ENCODE data around the gene PSMA3. TPM values are rescaled to one million over a fixed set of nuclear protein-coding genes. Genes with fewer than 3 reads are reported as not detected.

PSMA3 gene
- polyA plus RNA-seq, 3 donors, result 59.9 to 170 (median 147) TPM

DNA sequence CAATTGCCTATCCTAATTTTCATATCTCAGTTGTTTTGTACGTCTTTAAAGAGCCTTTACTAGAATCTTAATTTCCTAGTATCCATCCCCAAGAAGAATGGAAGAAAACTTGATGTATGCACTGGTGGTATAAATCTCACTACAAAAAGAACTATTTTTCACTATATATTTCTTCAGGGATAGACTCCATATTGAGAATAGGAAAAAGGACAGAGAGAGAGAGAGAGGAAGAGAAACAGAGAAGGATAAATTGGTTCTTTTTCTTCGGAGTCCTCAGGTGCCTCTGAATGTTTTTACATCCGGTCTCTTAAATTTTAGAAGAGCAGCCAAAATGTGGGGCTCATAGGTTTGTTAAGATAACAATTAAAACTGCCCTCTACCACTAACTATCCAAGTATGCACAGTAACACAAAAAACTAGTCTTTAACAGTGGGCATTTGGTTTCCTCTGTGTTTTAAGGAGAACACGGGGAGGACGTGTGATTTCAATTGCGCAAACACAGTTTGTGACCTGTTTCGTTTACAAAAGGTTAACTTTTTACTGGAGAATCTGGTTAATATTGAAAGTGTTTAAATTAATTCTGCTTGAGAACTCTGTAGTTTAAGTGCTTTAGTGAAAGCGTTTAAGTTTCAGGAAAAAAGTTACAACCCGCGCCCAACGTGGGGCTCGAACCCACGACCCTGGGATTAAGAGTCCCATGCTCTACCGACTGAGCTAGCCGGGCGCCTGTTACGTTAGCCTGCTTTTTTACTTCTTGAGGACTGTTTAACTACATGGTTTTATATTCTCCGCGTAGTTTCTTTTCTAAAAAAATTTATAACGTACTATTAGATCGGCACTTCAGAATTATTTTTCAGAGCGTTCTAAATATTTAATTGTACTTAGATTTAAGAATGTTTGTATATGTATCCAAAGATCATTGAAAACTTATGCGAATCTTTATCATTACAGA, 5.1 kb upstream of the PSMA3 start:
- WGBS (ENCODE audit: insufficient coverage), result 2% methylated on average over 4 of the region's 23 CpGs
- intact Hi-C loops (cut with micrococcal nuclease), result loop anchor here (5.0 to 10.0 kb wide), 4 partner anchors 37 to 185 kb away; partner anchors contain the start of genes ACTR10 (in 1 of the 2), ARID4A (in 1 of the 2), KIAA0586 (in 1 of the 2) and TIMM9 (in 1 of the 2)
- Histone ChIP-seq H3K9ac (ENCODE audit: insufficient read depth, low read length, poor library complexity, severe bottlenecking) (peak overlapping the region; percentile 54), H2AFZ (ENCODE audit: insufficient read depth, low read depth, low read length, poor library complexity, severe bottlenecking) (peak overlapping the region; percentile 82), H3K4me1 (ENCODE audit: control insufficient read depth in 1 of 2, insufficient read depth in 2 of 2, low read length in 2 of 2) (peaks cover 5 to 24% of the 10 kb centered on the region in 2 donors), H3K36me3 (replicated peaks in 1 of 2; ENCODE audit: control insufficient read depth in 1 of 2, insufficient read depth in 2 of 2, low read length in 2 of 2) (peaks cover 0 to 6% of the 10 kb centered on the region in 2 donors), H3K4me2 (replicated peaks; ENCODE audit: extremely low read depth, low read length, poor library complexity, severe bottlenecking) (peak overlapping the region; percentile 82), H3K4me3 (replicated peaks in 1 of 3; ENCODE audit: low read depth in 2 of 3, low read length in 3 of 3) (peak overlapping the region; percentile 72 to 99 (median 87)), H3K79me2 (ENCODE audit: insufficient read depth, low read length) (no peaks in the 10 kb centered on the region), H3K27ac (ENCODE audit: low read depth in 1 of 2, low read length in 2 of 2) (peak overlapping the region in 1 of 2 donors; percentile 56), H4K20me1 (ENCODE audit: insufficient read depth, low read length) (no peaks in the 10 kb centered on the region), H3K9me3 (replicated peaks in 1 of 2; ENCODE audit: control insufficient read depth in 1 of 2, insufficient read depth in 1 of 2, low read length in 2 of 2) (no peaks in the 10 kb centered on the region), H3K27me3 (ENCODE audit: control insufficient read depth in 2 of 2, insufficient read depth in 2 of 2, low read length in 2 of 2) (no peaks in the 10 kb centered on the region)
- TF ChIP-seq, protein P1, sequence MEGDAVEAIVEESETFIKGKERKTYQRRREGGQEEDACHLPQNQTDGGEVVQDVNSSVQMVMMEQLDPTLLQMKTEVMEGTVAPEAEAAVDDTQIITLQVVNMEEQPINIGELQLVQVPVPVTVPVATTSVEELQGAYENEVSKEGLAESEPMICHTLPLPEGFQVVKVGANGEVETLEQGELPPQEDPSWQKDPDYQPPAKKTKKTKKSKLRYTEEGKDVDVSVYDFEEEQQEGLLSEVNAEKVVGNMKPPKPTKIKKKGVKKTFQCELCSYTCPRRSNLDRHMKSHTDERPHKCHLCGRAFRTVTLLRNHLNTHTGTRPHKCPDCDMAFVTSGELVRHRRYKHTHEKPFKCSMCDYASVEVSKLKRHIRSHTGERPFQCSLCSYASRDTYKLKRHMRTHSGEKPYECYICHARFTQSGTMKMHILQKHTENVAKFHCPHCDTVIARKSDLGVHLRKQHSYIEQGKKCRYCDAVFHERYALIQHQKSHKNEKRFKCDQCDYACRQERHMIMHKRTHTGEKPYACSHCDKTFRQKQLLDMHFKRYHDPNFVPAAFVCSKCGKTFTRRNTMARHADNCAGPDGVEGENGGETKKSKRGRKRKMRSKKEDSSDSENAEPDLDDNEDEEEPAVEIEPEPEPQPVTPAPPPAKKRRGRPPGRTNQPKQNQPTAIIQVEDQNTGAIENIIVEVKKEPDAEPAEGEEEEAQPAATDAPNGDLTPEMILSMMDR (IDR thresholded peaks at IDR 0.05), result no peak
- Mint-ChIP-seq H3K36me3 (peaks cover 3 to 7% of the 10 kb centered on the region in 2 donors), H3K9me3 (no peaks in the 10 kb centered on the region), H3K4me3 (no peak overlapping the region), H3K27me3 (ENCODE audit: low read depth in 3 of 3) (no peaks in the 10 kb centered on the region), H3K4me1 (peaks cover 18% of the 10 kb centered on the region), H3K27ac (no peak overlapping the region)
- DNase-seq, result peak; percentile 71 to 91 (median 73)

DNA sequence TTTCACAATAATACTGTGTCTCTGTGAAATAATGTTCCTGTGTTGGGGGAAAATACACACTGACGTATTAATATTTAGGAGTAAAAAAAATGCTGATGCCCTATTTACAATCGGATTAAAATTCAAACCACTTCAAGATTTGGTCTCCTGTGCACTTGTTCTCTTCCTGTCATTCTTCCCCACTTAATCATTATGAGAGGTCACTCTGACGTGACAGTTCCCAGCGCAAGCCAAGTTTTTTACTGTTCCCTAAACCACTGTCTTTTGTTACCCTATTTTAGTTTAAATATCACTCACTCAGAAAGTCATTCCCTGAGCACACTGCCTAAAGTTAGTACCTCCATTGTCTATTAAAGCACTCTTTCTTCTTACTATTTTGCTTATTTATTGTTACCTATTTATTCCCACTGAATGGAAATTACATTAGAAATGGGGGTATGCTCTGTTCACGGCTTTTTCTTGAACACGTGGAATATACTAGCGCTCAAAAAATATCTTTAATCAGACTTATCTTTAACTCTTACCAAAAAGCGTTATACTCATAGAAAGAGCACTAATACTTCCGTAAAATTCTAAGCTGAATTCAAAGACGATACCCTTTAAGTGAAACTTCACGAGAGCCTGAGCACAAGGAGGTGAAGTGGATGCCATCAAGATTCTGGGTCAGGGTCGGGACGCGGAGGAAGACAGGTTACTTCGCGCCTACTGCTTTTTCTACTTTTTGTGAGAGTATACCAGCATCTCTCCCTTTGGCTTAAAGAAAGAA, 670 bp upstream of the PSMA3 start:
- TF ChIP-seq, protein P1 (IDR thresholded peaks at IDR 0.05), result no peak
- Histone ChIP-seq H3K9ac (ENCODE audit: insufficient read depth, low read length, poor library complexity, severe bottlenecking) (peak overlapping the region; percentile 99), H3K4me2 (replicated peaks; ENCODE audit: extremely low read depth, low read length, poor library complexity, severe bottlenecking) (peak overlapping the region; percentile 95), H2AFZ (ENCODE audit: insufficient read depth, low read depth, low read length, poor library complexity, severe bottlenecking) (peak overlapping the region; percentile 76), H3K36me3 (replicated peaks in 1 of 2; ENCODE audit: control insufficient read depth in 1 of 2, insufficient read depth in 2 of 2, low read length in 2 of 2) (peaks cover 6 to 22% of the 10 kb centered on the region in 2 donors), H3K79me2 (ENCODE audit: insufficient read depth, low read length) (peaks cover 44% of the 10 kb centered on the region), H3K4me1 (ENCODE audit: control insufficient read depth in 1 of 2, insufficient read depth in 2 of 2, low read length in 2 of 2) (peaks cover 6 to 33% of the 10 kb centered on the region in 2 donors), H4K20me1 (ENCODE audit: insufficient read depth, low read length) (peaks cover 40% of the 10 kb centered on the region), H3K27me3 (ENCODE audit: control insufficient read depth in 2 of 2, insufficient read depth in 2 of 2, low read length in 2 of 2) (no peaks in the 10 kb centered on the region), H3K27ac (ENCODE audit: low read depth in 1 of 2, low read length in 2 of 2) (peak overlapping the region; percentile 92 to 100), H3K9me3 (replicated peaks in 1 of 2; ENCODE audit: control insufficient read depth in 1 of 2, insufficient read depth in 1 of 2, low read length in 2 of 2) (no peaks in the 10 kb centered on the region), H3K4me3 (replicated peaks in 1 of 3; ENCODE audit: low read depth in 2 of 3, low read length in 3 of 3) (peak overlapping the region; percentile 76 to 100 (median 96))
- 0% methylated on average over 2 of the region's 16 CpGs for WGBS (ENCODE audit: insufficient coverage)
- peak overlapping the region; percentile 90 to 99 for H3K4me3 Mint-ChIP-seq
- H3K36me3 Mint-ChIP-seq, result peaks cover 5 to 16% of the 10 kb centered on the region in 2 donors
- H3K4me1 Mint-ChIP-seq, result peaks cover 31% of the 10 kb centered on the region
- intact Hi-C loops (cut with micrococcal nuclease), result loop anchor here (2.0 to 10.0 kb wide), 4 partner anchors 38 to 181 kb away; partner anchors contain the start of genes ARID4A (in 2 of the 2), KIAA0586 (in 1 of the 2) and TIMM9 (in 1 of the 2)
- no peaks in the 10 kb centered on the region for H3K9me3 Mint-ChIP-seq
- no peaks in the 10 kb centered on the region for H3K27me3 Mint-ChIP-seq (ENCODE audit: low read depth in 3 of 3)
- H3K27ac Mint-ChIP-seq, result peak overlapping the region; percentile 93 to 100 (median 99)
- DNase-seq, result peak; percentile 27 to 61 (median 51)

Data from CD14-positive monocyte (primary cell).